Stimulated activated CD8-positive, alpha-beta memory T cell treated with anti-CD3 and anti-CD28 coated beads, Interleukin-7, amount 100 ng/mL, for 1 hour (primary cell): ENCODE results near the gene EIPR1.
"Not testable (repeated sequence)": the region's sequence is repeated elsewhere in the genome, so short reads cannot be mapped to it uniquely, and the experiment has no call there.

Experiments used
- DNase-seq, 2 donors: peaks; one replicate each; pipeline ENCODE4 v3.0.0-alpha.2; 2020; ENCODE audit warnings: low read depth in 2 of 2

Gene EIPR1

DNA sequence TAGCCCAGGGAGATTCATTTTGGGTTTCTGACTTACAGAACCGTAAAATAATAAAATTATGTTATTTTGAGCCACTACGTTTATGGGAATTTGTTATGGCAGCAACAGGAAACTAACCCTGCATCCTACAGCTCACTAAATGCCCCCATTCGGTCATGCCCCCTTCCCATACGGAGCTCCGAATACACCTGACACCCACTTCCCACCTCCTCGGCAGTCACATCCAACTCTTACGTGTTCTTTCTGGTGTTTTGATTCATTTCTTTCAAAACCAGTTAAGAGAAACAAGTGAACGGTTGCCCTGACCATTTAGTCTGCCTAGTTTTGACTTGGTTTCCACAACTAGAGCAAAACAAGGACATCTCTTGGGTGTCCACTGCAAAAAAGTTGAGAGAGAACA, 19.7 kb downstream of the EIPR1 start:
- no peak for DNase-seq

DNA sequence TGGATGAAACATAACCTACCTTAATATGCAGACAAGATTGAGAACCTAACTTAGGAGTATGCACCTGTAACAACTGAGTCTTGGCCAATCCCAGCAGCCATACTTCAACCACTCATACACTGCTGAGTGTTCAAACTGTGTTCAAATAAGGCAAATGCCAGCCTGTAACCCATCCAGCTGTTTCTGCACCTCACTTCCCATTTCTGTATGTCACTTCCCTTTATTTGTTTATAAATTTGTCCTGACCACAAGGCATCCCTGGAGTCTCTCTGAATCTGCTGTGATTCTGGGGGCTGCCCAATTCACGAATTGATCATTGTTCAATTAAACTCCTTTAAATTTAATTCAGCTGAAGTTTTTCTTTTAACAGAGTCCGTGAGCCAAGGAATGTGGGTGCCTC, 20.2 kb downstream of the EIPR1 start:
- DNase-seq: not testable (repeated sequence)

DNA sequence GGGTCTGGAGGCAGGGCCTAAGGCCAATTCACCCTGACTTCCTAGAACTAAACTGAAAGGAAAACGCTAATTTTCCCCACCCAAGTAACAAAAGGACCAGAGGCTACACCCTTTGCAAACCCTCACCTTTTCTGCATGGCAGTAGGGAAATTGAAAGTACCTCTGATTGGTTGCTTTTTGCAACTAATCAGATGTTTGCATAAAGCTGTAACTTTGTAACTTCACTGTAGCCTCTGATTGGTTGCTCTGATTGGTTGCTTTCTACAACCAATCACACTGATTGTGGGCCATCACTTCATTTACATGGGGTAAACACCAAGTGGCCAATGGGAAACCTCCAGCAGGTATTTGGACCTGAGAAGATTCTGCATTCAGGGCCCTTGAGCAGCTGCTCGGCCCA, 20.8 kb downstream of the EIPR1 start:
- no peak for DNase-seq

DNA sequence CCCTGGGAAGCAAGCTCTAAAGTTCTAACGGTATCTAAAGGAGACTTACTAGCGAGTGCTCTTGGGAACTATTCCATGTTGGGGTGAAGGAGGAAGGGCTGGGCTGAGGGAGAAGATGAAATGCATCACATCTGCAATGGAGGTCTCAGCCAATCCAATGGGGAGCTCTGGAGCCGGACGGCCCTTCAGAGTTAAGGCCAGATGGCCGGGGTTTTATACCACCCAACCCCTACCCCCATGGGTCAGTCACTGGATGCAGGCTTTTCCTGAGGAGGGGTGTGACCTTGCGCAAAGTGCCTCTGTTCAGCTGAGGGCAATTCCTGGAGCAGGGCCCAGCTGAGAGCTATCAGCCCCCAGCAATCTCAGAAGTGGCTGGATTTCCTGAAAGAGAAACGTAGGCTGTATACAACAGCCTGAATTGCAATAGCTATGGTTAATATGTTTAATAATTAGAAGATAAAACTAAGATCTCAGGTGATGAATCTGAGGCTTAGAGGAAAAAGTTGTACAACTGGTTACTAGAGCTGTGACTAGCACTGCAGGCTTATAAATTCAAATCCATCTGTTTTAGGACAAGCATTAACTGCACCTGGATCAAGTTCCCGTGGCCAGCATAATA, 21.6 kb downstream of the EIPR1 start:
- DNase-seq: no peak

DNA sequence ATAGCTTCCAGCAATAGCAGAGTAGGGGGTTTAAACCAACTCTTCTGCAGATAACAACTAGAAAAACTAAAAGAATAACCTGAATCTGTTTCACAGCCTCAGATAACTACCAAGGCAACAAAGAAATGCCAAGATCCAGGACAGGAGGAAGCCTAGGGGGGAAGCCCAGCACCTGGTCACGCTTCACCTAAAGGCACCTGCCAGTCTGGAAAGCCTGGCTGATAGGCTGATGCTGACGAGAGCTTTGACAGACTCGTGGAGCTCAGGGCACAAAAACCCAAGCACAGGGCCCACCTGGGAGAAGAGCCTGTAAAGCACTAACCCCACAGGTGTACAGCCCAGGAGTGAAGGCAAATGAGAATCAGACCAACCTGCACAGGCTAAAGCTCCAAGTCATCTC, 22.6 kb downstream of the EIPR1 start:
- DNase-seq: no peak

DNA sequence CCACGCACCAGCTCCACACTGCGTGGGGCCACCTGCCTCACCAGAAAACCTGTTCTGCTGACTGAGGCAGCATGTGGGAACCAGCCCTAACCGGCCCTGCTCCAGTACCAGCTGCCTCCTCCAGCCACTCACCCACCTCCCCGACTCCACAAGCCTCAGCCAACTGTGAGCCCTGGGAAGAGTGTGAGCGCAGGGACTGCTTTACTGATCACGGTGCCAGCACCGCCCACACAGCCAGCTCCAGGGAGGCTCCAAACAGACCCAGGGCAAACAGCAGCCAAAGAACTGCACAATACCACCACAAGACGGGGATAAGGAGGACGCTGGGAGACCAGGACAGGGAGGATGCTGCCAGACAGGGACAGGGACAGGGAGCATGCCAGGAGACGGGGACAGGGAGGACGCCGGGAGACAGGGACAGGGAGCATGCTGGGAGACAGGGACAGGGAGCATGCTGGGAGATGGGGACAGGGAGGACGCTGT, 28.4 kb downstream of the EIPR1 start:
- no peak for DNase-seq

DNA sequence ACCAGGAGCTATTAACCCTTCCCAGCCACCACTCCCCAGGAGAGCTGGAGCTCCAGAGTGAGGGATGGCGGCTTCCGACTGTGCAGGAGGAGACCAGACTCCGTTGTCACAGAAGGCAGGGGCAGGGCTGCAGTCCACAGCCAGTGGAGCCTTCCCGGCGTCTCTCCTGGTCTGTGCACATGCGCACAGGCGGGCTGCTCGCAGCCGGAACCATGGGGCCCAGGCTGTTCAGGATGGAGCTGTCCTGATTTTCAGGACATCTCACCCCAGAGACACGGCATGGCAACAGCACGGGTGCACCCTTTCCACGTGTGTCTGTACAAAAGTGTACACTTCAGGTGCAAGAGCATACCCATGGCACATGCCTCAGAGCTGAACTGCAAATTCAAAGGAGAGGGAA, 28.9 kb downstream of the EIPR1 start:
- no peak for DNase-seq

DNA sequence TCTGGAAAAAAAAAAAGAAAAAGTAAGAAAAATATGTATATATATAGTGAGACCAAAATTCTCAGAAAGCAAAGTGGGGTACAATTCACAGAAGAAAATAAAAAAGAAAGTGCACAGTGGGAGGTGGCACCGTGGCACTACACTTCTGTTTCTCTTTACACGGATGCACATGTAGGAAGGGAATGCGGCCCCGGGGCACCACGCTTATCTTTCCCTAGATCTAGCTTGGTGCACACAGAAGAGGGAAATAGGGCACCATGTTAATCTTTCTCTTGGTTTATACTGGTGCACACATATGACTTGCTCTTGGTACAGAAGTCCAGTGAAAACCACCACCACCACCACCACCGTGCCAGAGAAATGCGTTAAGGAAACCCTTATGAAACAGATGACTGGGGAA, 32.0 kb downstream of the EIPR1 start:
- DNase-seq: no peak

DNA sequence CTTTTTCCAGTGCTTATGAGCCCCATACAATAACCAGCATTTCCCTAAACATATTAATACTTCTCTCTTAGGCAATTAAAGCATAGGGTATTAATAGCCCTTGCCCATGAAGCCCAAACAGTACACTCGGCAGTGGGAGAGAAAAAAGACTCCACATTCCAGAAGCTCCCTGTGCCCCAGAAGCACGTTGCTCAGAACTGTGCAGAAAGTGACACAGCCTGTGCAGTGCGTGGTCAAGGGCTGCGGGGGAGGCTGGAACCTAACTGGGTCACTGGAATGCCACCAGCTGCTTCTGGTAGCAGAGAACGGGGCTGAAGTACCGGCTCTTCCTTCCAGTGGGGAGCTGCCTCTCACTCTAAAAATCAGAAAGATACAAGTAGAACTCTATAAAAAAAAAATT, 32.7 kb downstream of the EIPR1 start:
- no peak for DNase-seq

DNA sequence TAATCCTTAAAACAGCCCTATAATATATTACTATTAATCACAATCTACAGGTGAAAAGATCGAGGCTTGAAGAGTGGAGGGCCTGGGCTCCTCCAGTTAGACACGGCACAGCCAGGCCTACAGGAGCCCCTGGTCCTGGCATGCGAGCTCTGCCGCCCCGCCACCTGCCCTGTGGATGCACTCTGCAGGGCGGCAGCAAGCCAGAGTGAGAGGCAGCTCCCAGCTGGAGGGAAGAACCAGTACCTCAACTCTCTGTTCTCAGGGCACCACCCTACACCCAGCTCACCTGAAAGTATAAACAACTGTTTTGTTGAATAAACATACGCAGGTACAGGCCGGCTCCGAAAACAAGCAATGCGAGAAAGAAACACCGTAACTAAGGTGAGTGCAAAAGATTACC, 34.6 kb downstream of the EIPR1 start:
- no peak for DNase-seq

DNA sequence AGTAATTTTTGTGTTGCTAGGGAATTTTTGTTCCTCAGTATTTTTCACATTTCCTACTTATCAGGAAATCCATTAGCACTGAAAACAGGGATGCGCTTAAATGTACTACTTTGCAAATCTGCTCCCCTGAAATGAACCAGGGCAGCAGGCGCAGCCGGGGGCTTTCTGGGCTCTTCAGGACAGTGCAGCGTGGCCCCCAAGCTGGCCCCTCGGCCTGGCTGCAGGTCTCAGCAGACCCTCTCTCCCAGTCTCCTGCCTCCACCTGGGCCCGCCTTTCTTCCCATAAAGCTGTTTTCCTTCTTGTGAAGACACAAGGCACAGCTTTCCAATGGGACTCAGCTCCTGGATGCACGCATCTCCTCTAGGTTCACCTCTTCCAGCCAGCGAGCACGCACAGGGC, 35.3 kb downstream of the EIPR1 start:
- DNase-seq: no peak

DNA sequence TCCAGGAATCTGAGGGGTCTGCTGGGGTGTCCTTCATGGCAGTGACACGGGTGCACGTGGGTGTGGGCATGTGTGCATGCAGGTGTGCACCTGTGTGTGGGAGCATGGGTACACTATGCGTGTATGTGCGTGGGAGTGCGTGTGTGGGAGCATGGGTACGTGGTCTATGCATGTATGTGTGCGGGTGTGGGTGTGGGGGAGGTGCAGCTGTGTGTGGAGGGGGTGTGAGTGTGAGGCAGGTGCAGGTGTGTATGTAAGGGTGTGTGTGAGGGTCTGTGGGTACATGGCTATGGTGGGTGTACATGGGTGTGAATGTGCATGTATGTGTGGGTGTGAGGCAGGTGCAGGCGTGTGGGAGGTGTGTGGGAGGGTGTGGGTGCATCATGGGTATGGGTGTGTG, 36.3 kb downstream of the EIPR1 start:
- DNase-seq: no peak

DNA sequence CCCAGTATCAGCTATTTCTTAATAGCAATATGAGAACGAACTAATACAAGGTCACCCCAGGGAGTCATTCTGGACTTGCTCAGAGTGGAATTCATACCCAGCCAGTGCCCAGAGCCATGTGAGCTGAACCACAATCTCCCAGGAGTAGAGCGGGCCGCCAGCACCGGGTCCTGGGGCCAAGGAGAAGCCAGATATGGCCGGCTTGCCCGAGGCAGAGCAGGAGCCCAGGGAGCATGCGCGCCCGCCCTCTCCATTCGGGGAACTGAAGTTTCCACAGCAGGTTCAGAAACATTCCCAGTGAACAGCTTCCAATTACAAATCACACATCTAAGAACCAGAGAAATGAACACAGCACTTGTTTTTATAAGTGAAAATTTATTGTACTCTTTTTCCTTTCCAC, 37.5 kb downstream of the EIPR1 start:
- DNase-seq: no peak

DNA sequence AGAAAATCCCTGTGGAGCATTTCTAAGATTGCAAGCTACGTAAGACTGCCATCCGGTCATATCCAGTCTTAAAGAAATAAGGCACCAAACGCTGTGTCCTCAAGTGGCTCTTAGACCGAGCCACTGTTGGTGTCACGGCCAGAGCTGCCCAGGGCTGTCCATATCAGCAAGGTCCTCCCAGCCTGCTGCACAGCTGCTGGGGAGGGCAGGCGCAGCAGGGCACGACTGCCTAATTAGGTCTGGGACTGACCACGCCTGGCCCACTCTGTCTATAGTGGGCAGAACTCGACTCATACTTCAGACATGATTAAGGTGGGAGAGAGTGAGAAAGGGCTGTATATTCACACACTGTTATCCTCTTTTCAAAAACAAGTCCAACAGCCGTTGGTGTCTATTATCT, 39.3 kb downstream of the EIPR1 start:
- DNase-seq: no peak

DNA sequence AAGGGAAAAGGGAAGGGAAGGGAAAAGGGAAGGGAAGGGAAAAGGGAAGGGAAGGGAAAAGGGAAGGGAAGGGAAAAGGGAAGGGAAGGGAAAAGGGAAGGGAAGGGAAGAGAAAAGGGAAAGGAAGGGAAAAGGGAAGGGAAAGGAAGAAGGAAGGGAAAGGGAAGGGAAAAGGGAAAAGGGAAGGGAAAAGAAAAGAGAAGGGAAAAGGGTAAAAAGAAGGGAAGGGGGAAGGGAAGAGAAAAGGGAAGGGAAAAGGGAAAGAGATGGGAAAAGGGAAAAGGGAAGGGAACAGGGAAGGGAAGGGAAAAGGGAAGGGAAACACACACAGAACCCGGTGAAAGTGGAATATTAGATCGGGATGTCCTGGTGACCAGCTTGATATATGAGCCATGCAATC, 40.8 kb downstream of the EIPR1 start:
- no peak for DNase-seq

DNA sequence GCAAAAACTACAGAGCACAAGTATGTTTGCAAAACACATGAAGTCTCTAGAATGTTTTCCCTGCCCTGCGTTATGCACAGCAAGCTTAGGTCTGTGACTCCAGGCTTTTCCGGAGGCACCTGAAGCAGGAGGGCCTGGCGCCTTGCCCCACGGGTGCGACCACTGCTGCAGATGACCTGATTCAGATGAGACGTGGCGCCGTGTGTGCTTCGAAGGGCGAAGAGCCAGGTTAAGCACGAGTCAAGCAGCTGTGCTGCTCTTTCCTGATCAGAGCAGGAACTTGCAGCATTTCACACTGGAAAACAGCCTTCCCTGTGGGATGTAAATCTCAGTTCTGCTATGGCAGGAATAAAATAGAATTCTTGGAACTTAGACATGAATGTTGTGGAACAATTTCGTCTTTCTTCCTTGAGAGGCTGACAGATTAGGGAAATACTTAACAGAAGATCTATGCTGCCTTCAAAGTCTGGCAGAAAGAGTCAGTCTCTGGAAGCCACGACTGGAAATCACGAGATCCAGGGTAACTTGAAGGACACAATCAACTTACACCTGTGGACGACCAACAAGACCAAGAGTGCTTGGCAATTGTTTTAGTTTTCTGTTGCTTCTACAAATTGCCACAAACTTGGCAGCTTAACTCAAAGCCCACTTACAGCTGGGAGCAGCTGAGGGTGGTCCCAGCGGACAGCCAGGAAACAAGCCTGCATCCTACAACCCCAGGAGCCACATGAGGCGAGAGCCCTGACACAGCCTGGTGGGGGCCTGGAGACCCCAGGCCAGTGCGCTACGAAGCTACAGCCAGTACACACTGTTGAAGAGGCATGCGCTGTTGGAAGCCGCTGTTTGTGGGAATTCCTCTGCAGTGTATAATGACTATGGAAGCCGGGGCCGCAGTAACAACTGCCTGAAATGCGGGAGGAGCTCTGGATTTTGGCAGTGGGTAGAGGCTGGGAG, 42.9 kb downstream of the EIPR1 start:
- DNase-seq: no peak

DNA sequence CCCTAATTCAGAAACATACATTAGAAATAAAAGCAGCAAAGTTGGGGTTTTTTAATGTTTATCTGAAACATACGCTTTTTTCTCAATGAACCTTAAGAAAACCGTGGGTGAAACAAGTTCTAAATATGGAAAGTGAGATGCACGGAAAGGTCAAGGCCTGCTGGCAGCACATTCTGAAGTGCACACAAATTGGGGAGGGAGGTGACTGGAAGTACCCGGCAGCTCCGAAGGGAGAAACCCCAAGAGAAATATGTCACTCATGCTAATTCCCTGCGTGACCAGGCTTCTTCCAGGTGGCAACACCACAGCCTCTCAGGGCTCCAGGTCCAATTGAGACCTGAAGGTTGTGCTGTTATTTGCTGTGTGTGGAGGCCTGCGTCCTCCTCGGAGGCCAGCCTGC, 45.5 kb downstream of the EIPR1 start:
- no peak for DNase-seq

DNA sequence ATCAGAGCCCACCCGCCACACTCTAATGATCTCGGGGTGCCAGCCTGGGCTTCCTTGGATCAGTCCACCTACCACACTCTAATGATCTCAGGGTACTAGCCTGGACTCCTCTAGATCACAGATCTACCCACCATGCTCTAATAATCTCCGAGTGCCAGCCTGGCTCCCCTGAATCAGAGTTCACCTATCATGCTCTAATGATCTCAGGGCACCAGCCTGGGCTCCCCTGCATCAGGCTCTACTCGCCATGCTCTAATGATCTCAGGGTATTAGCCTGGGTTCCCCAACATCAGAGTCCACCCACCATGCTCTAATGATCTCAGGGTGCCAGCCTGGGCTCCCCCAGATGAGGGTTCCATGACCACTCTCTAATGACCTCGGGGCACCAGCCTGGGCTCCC, 48.1 kb downstream of the EIPR1 start:
- no peak for DNase-seq

DNA sequence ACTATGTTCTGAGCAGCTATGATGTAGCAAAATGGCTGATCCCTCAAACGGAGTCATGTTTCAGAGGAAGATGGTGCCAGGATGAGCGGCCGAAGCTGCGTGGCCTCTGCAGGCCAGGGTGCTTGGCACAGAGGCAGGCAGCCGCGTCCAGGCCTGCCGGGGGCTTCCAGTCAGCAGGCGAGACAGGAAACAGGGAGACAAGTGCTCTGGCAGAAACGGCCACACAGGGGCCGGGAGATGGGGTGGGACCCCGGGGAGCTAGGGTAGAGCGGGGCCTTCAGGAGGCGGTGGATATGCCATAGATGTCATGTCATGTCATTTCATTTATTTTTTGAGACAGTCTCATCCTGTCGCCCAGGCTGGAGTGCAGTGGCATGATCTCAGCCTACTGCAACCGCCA, 50.7 kb downstream of the EIPR1 start:
- DNase-seq: no peak

DNA sequence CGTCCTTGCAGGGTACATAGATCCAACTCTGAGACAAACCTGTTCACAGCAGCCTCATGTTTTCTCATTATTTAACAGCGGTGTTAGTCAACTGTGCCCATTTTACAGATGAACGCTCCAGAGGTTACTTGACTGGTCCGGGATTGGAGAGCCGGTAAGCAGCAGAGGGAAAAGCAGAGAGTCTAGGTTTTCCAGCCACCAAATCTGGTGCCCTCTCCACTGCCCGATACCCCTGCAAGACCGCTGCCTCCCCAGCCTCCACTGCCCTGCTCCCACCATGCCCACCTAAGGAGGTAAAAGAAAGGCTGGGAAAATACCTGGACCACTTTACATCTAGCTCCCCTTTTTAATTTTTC, 51.5 kb downstream of the EIPR1 start:
- no peak for DNase-seq

DNA sequence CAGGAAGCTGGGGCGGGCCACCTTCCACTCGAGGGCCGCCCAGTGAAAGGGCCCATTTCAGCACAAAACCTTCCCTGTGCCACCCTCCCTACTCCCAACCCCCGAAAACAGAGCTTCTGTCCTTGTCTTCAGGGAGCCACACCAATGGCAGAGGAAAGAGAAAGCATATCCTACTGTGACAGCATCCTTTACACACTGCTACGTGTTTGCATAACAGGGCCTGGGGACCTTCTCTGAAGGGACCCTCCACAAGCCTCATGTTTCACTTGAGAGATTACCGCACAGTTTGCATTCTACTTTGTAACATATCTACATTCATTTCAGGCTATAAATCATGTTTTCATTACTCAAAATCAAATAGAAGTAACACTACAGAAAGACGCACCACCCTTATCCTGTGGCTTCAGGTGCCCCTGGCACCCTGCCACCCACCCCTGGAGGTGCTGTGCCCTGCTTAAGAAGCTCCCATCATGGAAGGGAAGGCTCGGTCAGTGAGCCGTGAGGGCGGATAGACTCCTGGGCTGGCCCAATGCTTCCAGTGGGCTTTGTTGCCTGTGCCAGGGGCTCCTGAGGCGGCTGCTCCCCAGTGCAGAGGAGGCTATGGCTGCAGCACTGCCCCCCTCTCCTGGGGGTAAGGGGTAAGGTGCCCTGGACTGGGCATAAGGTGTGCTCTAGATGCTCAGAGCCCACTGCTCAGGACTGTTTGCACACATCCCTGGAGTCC, 52.0 kb downstream of the EIPR1 start:
- DNase-seq: no peak

DNA sequence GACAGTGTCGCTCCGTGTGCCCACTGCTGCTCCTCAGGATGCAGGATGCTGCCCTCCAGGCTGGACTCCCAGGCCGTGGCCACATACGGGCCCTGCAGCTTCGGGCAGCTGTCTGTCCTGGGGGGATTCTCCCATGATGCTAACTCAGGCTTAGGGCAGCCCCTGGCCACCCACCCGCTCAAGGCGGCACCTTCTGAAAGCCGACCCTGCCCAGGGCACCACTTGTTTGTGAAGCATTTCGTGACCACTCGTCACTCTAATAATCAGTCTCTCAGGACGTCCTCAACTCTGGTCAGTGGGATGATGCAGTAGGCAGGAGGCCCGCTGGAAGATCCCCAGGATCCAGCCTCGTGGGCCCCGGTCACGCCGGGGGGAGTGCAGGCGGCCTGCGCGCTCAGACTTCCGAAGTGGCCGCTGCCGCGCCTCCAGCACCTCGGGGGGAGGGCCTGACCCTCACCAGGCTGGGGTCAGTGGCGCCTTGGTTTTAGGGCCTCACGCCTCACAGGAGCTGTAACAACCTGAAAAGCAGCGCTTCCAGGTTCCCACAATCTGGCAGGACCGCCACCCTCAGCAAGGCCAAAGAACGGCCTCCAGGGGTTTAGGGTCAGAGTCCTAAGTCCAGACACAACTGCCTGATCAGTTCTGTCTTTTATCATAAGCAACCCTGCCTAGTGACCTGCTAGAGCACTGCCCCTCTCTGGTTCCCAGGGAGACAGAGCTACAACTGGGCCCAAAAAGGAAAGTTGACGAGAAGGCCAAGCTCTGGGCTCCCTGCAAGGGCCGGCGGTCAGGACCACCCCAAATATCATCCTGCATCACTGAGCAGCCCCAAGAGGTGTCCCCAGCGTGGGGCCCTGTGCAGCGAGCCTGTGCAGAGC, 53.0 kb downstream of the EIPR1 start:
- no peak for DNase-seq
